ENCODE measurements around the gene CLMP.
"Not testable (repeated sequence)": the region's sequence is repeated elsewhere in the genome, so short reads cannot be mapped to it uniquely, and the experiment has no call there.

CLMP gene

GRCh38 chr11:123082977-123083376 is 112.1 kb downstream of the CLMP start:
- no peak for DNase-seq (ENCODE audit: low read depth)

GRCh38 chr11:123080015-123080414 is 115.0 kb downstream of the CLMP start:
- DNase-seq (ENCODE audit: low read depth), result no peak

- DNase-seq (ENCODE audit: low read depth), result no peak
Observed at GRCh38 chr11:123076484-123076883, 118.6 kb downstream of the CLMP start.

GRCh38 chr11:123073343-123074057 is 121.5 kb downstream of the CLMP start:
- no peak for DNase-seq (ENCODE audit: low read depth)

- DNase-seq (ENCODE audit: low read depth), result no peak
Observed at GRCh38 chr11:123072762-123073161, 122.3 kb downstream of the CLMP start.

- no peak for DNase-seq (ENCODE audit: low read depth)
Observed at GRCh38 chr11:123072332-123072761, 122.7 kb downstream of the CLMP start.

- no peak for DNase-seq (ENCODE audit: low read depth)
Observed at GRCh38 chr11:123069908-123070821, 124.9 kb downstream of the CLMP start.

- DNase-seq (ENCODE audit: low read depth), result no peak
Observed at GRCh38 chr11:123065621-123066020, 129.4 kb downstream of the CLMP start.

- DNase-seq (ENCODE audit: low read depth), result no peak
Observed at GRCh38 chr11:123063826-123064657, 131.0 kb downstream of the CLMP start.

- DNase-seq (ENCODE audit: low read depth), result no peak
Observed at GRCh38 chr11:123062892-123063825, 131.9 kb downstream of the CLMP start.

- peak; percentile 100 for DNase-seq (ENCODE audit: low read depth)
Observed at GRCh38 chr11:123062158-123062891, 132.7 kb downstream of the CLMP start.

GRCh38 chr11:123061403-123062157 is 133.5 kb downstream of the CLMP start, which contains the start of gene HSPA8:
HSPA8 (minus strand) TSS chr11:123062136; CDS start chr11:123061324, 812 bp downstream.
- peak; percentile 59 for DNase-seq (ENCODE audit: low read depth)

GRCh38 chr11:123060277-123061000 is 134.6 kb downstream of the CLMP start:
- DNase-seq (ENCODE audit: low read depth), result no peak

- DNase-seq (ENCODE audit: low read depth), result not testable (repeated sequence)
Observed at GRCh38 chr11:123059041-123059920, 135.8 kb downstream of the CLMP start.

GRCh38 chr11:123057661-123058305 is 137.3 kb downstream of the CLMP start:
- no peak for DNase-seq (ENCODE audit: low read depth)

- DNase-seq (ENCODE audit: low read depth), result no peak
Observed at GRCh38 chr11:123056835-123057491, 138.1 kb downstream of the CLMP start.

All from activated T-cell treated with anti-CD3 and anti-CD28 coated beads for 48 hours (primary cell).